SK-N-SH (cell line): ENCODE data around the gene CDH4. TPM values are rescaled to one million over a fixed set of nuclear protein-coding genes. Genes with fewer than 3 reads are reported as not detected.

Source experiments
- CTCF ChIA-PET: fragments of 300-600, 350-600 bp; formaldehyde crosslinking; extraction: SDS; loops from one replicate; lab custom pipeline; 2021; lab: Yijun Ruan, JAX
- POLR2A ChIA-PET: fragments of 350-600 bp; sonication (Branson Sonifier 250); formaldehyde crosslinking; extraction: SDS; loops from one replicate; lab custom pipeline; 2020; ENCODE audit warnings: antibody characterized with exemption, inconsistent platforms; lab: Yijun Ruan, JAX
- DNase-seq: peaks from one replicate; pipeline ENCODE4 v3.0.0; 2012
- H2AFZ ChIP-seq: fragments of 200-600 bp; sonication (generic); 2 replicates; pipeline ENCODE4 v1.8.1; 2016; ENCODE audit warnings: antibody characterized with exemption, mild to moderate bottlenecking, low read depth
- H3F3A ChIP-seq: fragments of 200-600 bp; sonication (generic); replicated peaks from 2 replicates; pipeline ENCODE3; 2016; ENCODE audit warnings: antibody characterized with exemption, mild to moderate bottlenecking; ENCODE audit not compliant: insufficient read depth
- H3K27ac ChIP-seq, 2 experiments: fragments of 200-500 bp in 1 of 2; fragments of 200-600 bp in 1 of 2; sonication (Bioruptor generic) in 1 of 2; sonication (generic), shearing (Covaris generic) in 1 of 2; 2 replicates each; pipeline versions ENCODE4 v1.5.1 to v1.6.1; 2014 to 2016; ENCODE audit warnings: low read depth in 2 of 2, inconsistent platforms in 1 of 2, low read length in 1 of 2, mild to moderate bottlenecking in 1 of 2, mixed read lengths in 1 of 2
- H3K27me3 ChIP-seq: fragments of 200-600 bp; sonication (generic), shearing (Covaris generic); 2 replicates; pipeline ENCODE4 v1.6.1; 2016; ENCODE audit warnings: mixed run types; ENCODE audit not compliant: insufficient read depth
- H3K36me3 ChIP-seq, 2 experiments: fragments of 200-500 bp in 1 of 2; fragments of 200-600 bp in 1 of 2; sonication (Bioruptor generic) in 1 of 2; sonication (generic) in 1 of 2; replicated peaks in 1 of 2; 2 replicates each; pipeline versions ENCODE3 to v1.5.1; 2014 to 2016; ENCODE audit warnings: low read length in 1 of 2, mild to moderate bottlenecking in 1 of 2; ENCODE audit not compliant: insufficient read depth in 2 of 2, control insufficient read depth in 1 of 2
- H3K4me1 ChIP-seq, 2 experiments: fragments of 200-500 bp in 1 of 2; fragments of 200-600 bp in 1 of 2; sonication (Bioruptor generic) in 1 of 2; sonication (generic), shearing (Covaris generic) in 1 of 2; 2 replicates each; pipeline versions ENCODE4 v1.5.1 to v1.6.1; 2014 to 2016; ENCODE audit warnings: low read depth in 1 of 2, low read length in 1 of 2, mixed run types in 1 of 2; ENCODE audit not compliant: insufficient read depth in 2 of 2, control insufficient read depth in 1 of 2
- H3K4me2 ChIP-seq: fragments of 200-600 bp; sonication (generic), shearing (Covaris generic); 2 replicates; pipeline ENCODE4 v1.6.1; 2017; ENCODE audit warnings: mixed run types
- H3K4me3 ChIP-seq, 2 experiments: fragments of 200-500 bp in 1 of 2; fragments of 200-600 bp in 1 of 2; sonication (Bioruptor generic) in 1 of 2; sonication (generic), shearing (Covaris generic) in 1 of 2; 2 replicates each; pipeline versions ENCODE4 v1.5.1 to v1.8.1; 2014 to 2016; ENCODE audit warnings: low read depth in 2 of 2, inconsistent platforms in 1 of 2, low read length in 1 of 2, mild to moderate bottlenecking in 1 of 2, mixed read lengths in 1 of 2, moderate library complexity in 1 of 2
- H3K79me2 ChIP-seq: fragments of 200-600 bp; sonication (generic); 2 replicates; pipeline ENCODE4 v1.8.1; 2017; ENCODE audit warnings: mild to moderate bottlenecking; ENCODE audit not compliant: insufficient read depth
- H3K9ac ChIP-seq: fragments of 200-600 bp; sonication (generic); 2 replicates; pipeline ENCODE4 v1.6.1; 2017; ENCODE audit warnings: mixed run types
- H3K9me2 ChIP-seq: fragments of 200-600 bp; sonication (generic); 2 replicates; pipeline ENCODE4 v1.6.1; 2017; ENCODE audit warnings: mixed run types
- H3K9me3 ChIP-seq: fragments of 200-600 bp; sonication (generic); 2 replicates; pipeline ENCODE4 v1.6.1; 2017; ENCODE audit warnings: mixed run types, mild to moderate bottlenecking, moderate library complexity
- H4K20me1 ChIP-seq: fragments of 200-600 bp; sonication (generic); 2 replicates; pipeline ENCODE4 v1.6.1; 2017; ENCODE audit warnings: mild to moderate bottlenecking, mixed run types; ENCODE audit not compliant: insufficient read depth
- CTCF ChIP-seq: fragments of 200-600 bp; sonication (generic); IDR thresholded peaks from 2 replicates; pipeline ENCODE4 v1.6.1; 2017; ENCODE audit warnings: antibody characterized with exemption, mild to moderate bottlenecking, moderate library complexity
- FOSL2 ChIP-seq: IDR thresholded peaks from 2 replicates; pipeline ENCODE4 v1.4.0; 2012; ENCODE audit warnings: low read depth, mild to moderate bottlenecking, moderate library complexity, borderline replicate concordance
- FOXM1 ChIP-seq: IDR thresholded peaks from 2 replicates; pipeline ENCODE4 v1.4.0; 2012; ENCODE audit warnings: low read depth, mild to moderate bottlenecking
- GABPA ChIP-seq: IDR thresholded peaks from 2 replicates; pipeline ENCODE4 v1.4.0; 2012; ENCODE audit warnings: low read depth, mild to moderate bottlenecking
- GATA2 ChIP-seq: sonication (generic); formaldehyde crosslinking; IDR thresholded peaks from 2 replicates; pipeline ENCODE4 v1.5.0; 2020; ENCODE audit warnings: mild to moderate bottlenecking, missing genetic modification reagents
- IRF3 ChIP-seq: fragments of 150-350 bp; IDR thresholded peaks from 2 replicates; pipeline ENCODE4 v1.6.1; 2016; ENCODE audit warnings: mild to moderate bottlenecking, low read depth, low read length
- MAX ChIP-seq: IDR thresholded peaks from 2 replicates; pipeline ENCODE4 v1.4.0; 2012; ENCODE audit warnings: low read depth
- MEF2A ChIP-seq: IDR thresholded peaks from 2 replicates; pipeline ENCODE4 v1.4.0; 2012; ENCODE audit warnings: low read depth, borderline replicate concordance
- PBX3 ChIP-seq: IDR thresholded peaks from 2 replicates; pipeline ENCODE4; 2012
- POLR2AphosphoS5 ChIP-seq: IDR thresholded peaks from 2 replicates; pipeline ENCODE4 v1.6.1; 2012; ENCODE audit warnings: low read depth, low read length
- RAD21 ChIP-seq: IDR thresholded peaks from 2 replicates; pipeline ENCODE4 v1.6.1; 2012; ENCODE audit warnings: mild to moderate bottlenecking, low read length
- RCOR1 ChIP-seq: fragments of 150-350 bp; IDR thresholded peaks from 2 replicates; pipeline ENCODE4 v1.6.1; 2017; ENCODE audit warnings: antibody characterized with exemption, low read length
- REST ChIP-seq: IDR thresholded peaks from 2 replicates; pipeline ENCODE4 v1.6.1; 2012; ENCODE audit warnings: mild to moderate bottlenecking, low read depth, low read length, moderate library complexity
- RFX5 ChIP-seq: IDR thresholded peaks from 2 replicates; pipeline ENCODE4 v1.6.1; 2012; ENCODE audit warnings: mild to moderate bottlenecking, improper control_type of control experiment, low read length
- USF2 ChIP-seq: fragments of 150-350 bp; IDR thresholded peaks from 2 replicates; pipeline ENCODE4 v1.6.1; 2017; ENCODE audit warnings: antibody characterized with exemption, low read length, low read depth, borderline replicate concordance
- ZBTB33 ChIP-seq: IDR thresholded peaks from 2 replicates; pipeline ENCODE4 v1.4.0; 2012; ENCODE audit warnings: low read depth, borderline replicate concordance
- WGBS: methylation state at CpG from one replicate; pipeline ENCODE4 v1.1.6; 2017; ENCODE audit warnings: low lambda C conversion rate; 5-methylcytosine and 5-hydroxymethylcytosine counted together
- polyA plus RNA-seq, 3 experiments: library from polyadenylated mRNA; depleted of rRNA; stranded (reverse); fragments of >200 nt; gene quantifications; 2 replicates each; pipeline ENCODE4 v1.2.3, GENCODE V29; 2012

The CDH4 gene
- polyA plus RNA-seq, 1 of the 3 experiments (the other 2 are of a cell fraction) = not detected

- no peaks in the 10 kb centered on the region for H3K9me2 ChIP-seq
- CTCF ChIA-PET = interaction anchor here (1.2 kb wide), 2 partner anchors 10 to 110 kb away, joined by 3 to 4 read pairs; no protein-coding TSS in a partner anchor
- WGBS = 59% methylated on average over 12 of the region's 14 CpGs
These were observed 534.2 kb downstream of the CDH4 start for GRCh38 chr20:61786230-61786629.

GRCh38 chr20:61788343-61788742 lies 536.3 kb downstream of the CDH4 start:
- ChIA-PET POLR2A (no interaction called here), CTCF (no interaction called here)
- H2AFZ ChIP-seq = no peak overlapping the region
- H3K9ac ChIP-seq = no peak overlapping the region
- no peaks in the 10 kb centered on the region for H3K4me1 ChIP-seq
- no peaks in the 10 kb centered on the region for H3K79me2 ChIP-seq
- H3K36me3 ChIP-seq = no peaks in the 10 kb centered on the region
- no peak overlapping the region for H3K4me3 ChIP-seq
- H3K27me3 ChIP-seq = no peaks in the 10 kb centered on the region
- no peak overlapping the region for H3K4me2 ChIP-seq
- 51% methylated on average over 4 of the region's 5 CpGs for WGBS
- no peaks in the 10 kb centered on the region for H3F3A ChIP-seq
- H3K9me3 ChIP-seq = no peaks in the 10 kb centered on the region
- H3K9me2 ChIP-seq = no peaks in the 10 kb centered on the region
- H4K20me1 ChIP-seq = no peaks in the 10 kb centered on the region
- DNase-seq = no peak
- no peak overlapping the region for H3K27ac ChIP-seq
- no peak for TF ChIP-seq FOSL2
- no peak for TF ChIP-seq REST
- TF ChIP-seq ZBTB33 = no peak
- TF ChIP-seq CTCF = no peak
- no peak for TF ChIP-seq IRF3
- TF ChIP-seq MEF2A = no peak
- TF ChIP-seq PBX3 = no peak
- no peak for TF ChIP-seq POLR2AphosphoS5
- TF ChIP-seq RFX5 = no peak
- TF ChIP-seq USF2 = no peak
- no peak for TF ChIP-seq RAD21
- TF ChIP-seq MAX = no peak
- no peak for TF ChIP-seq GABPA
- TF ChIP-seq FOXM1 = no peak
- TF ChIP-seq GATA2 (CRISPR knock-in tag) = no peak
- TF ChIP-seq RCOR1 = no peak

More at GRCh38 chr20:61786230-61786629, 534.2 kb downstream of the CDH4 start:
- Histone ChIP-seq H3F3A (no peaks in the 10 kb centered on the region), H3K9ac (no peak overlapping the region), H3K4me2 (no peak overlapping the region), H3K27ac (no peak overlapping the region), H3K4me1 (no peaks in the 10 kb centered on the region), H4K20me1 (no peaks in the 10 kb centered on the region), H3K36me3 (no peaks in the 10 kb centered on the region), H3K27me3 (no peaks in the 10 kb centered on the region), H2AFZ (no peak overlapping the region), H3K4me3 (no peak overlapping the region), H3K79me2 (no peaks in the 10 kb centered on the region), H3K9me3 (no peaks in the 10 kb centered on the region)
- POLR2A ChIA-PET = no interaction called here
- TF ChIP-seq GABPA = no peak
- DNase-seq = no peak
